ENCODE results near the gene MBD6. TPM values are rescaled to one million over a fixed set of nuclear protein-coding genes. Genes with fewer than 3 reads are reported as not detected.

The MBD6 gene
- 10 to 100 TPM; 23.0 to 49.2 (median 40.9) TPM for total RNA-seq

- peak within 1 kb of the TSS; percentile 93 to 100 (median 96) for H3K27ac ChIP-seq
- no peaks in the 10 kb centered on the region for H3K9me3 ChIP-seq
- peak within 1 kb of the TSS; percentile 77 to 91 (median 84) for H3K4me3 ChIP-seq
- TF ChIP-seq CTCF (IDR thresholded peaks at IDR 0.05) (peak in 2 of 5 experiments; percentile 9 to 25), POLR2A (IDR thresholded peaks at IDR 0.05) (peak; percentile 26 to 58), EP300 (IDR thresholded peaks at IDR 0.05) (peak; percentile 35 to 85)
- WGBS, 2 donors, result 1 to 2% methylated on average over 25 to 43 of the region's 57 CpGs
- H3K27me3 ChIP-seq, result no peaks in the 10 kb centered on the region
- DNase-seq (ENCODE audit: low spot score in 2 of 2), result peak; percentile 84 to 86
- peaks cover 0 to 79% (median 62%) of the 10 kb centered on the region in 4 donors for H3K4me1 ChIP-seq
- peaks cover 0 to 34% (median 7%) of the 10 kb centered on the region in 3 donors for H3K36me3 ChIP-seq
These were observed at the start of gene MBD6 for GRCh38 chr12:57522011-57522886. Gene MBD6 (plus strand): TSS chr12:57522824. CDS start chr12:57524304, 1,480 bp downstream.

GRCh38 chr12:57473392-57473791 is 49.2 kb upstream of the MBD6 start:
- TF ChIP-seq CTCF (IDR thresholded peaks at IDR 0.05), result no peak
- TF ChIP-seq POLR2A (IDR thresholded peaks at IDR 0.05), result no peak
- Histone ChIP-seq H3K4me1 (peaks cover 0 to 17% (median 13%) of the 10 kb centered on the region in 4 donors), H3K27ac (no peak overlapping the region), H3K36me3 (peaks cover 0 to 16% (median 0%) of the 10 kb centered on the region in 3 donors), H3K27me3 (peaks cover 3 to 64% of the 10 kb centered on the region in 2 donors), H3K9me3 (no peaks in the 10 kb centered on the region), H3K4me3 (no peak overlapping the region)
- WGBS, 2 donors, result 46 to 52% methylated on average over 3 of the region's 3 CpGs
- DNase-seq (ENCODE audit: low spot score in 2 of 2), result no peak

- no peak for TF ChIP-seq CTCF (IDR thresholded peaks at IDR 0.05)
- no peak for TF ChIP-seq POLR2A (IDR thresholded peaks at IDR 0.05)
- TF ChIP-seq EP300 (IDR thresholded peaks at IDR 0.05), result no peak
- Histone ChIP-seq H3K4me1 (peaks cover 0 to 17% (median 13%) of the 10 kb centered on the region in 4 donors), H3K27ac (no peak overlapping the region), H3K36me3 (peaks cover 0 to 16% (median 0%) of the 10 kb centered on the region in 3 donors), H3K4me3 (no peak overlapping the region), H3K9me3 (no peaks in the 10 kb centered on the region), H3K27me3 (peaks cover 3 to 66% of the 10 kb centered on the region in 2 donors)
- 87 to 90% methylated on average over 5 of the region's 5 CpGs for WGBS, 2 donors
- DNase-seq (ENCODE audit: low spot score in 2 of 2), result no peak
These were observed 48.7 kb upstream of the MBD6 start for GRCh38 chr12:57473886-57474285.

GRCh38 chr12:57474430-57474829 is 48.2 kb upstream of the MBD6 start:
- H3K36me3 ChIP-seq, result peaks cover 0 to 14% (median 0%) of the 10 kb centered on the region in 3 donors
- H3K4me3 ChIP-seq, result no peak overlapping the region
- no peak overlapping the region for H3K27ac ChIP-seq
- TF ChIP-seq EP300 (IDR thresholded peaks at IDR 0.05) (no peak), CTCF (IDR thresholded peaks at IDR 0.05) (no peak)
- WGBS, 2 donors, result 73 to 83% methylated on average over 8 of the region's 8 CpGs
- no peak for DNase-seq (ENCODE audit: low spot score in 2 of 2)
- H3K9me3 ChIP-seq, result no peaks in the 10 kb centered on the region
- peaks cover 0 to 17% (median 14%) of the 10 kb centered on the region in 4 donors for H3K4me1 ChIP-seq
- H3K27me3 ChIP-seq, result peaks cover 3 to 66% of the 10 kb centered on the region in 2 donors

GRCh38 chr12:57474862-57475261 is 47.8 kb upstream of the MBD6 start:
- TF ChIP-seq EP300 (IDR thresholded peaks at IDR 0.05) (no peak), CTCF (IDR thresholded peaks at IDR 0.05) (no peak), POLR2A (IDR thresholded peaks at IDR 0.05) (no peak)
- Histone ChIP-seq H3K9me3 (no peaks in the 10 kb centered on the region), H3K4me1 (peaks cover 0 to 17% (median 14%) of the 10 kb centered on the region in 4 donors), H3K27me3 (peaks cover 3 to 66% of the 10 kb centered on the region in 2 donors), H3K4me3 (peak overlapping the region in 2 of 4 donors; percentile 36 to 51), H3K27ac (no peak overlapping the region), H3K36me3 (peaks cover 0 to 10% (median 0%) of the 10 kb centered on the region in 3 donors)
- no peak for DNase-seq (ENCODE audit: low spot score in 2 of 2)
- 75 to 79% methylated on average over 7 of the region's 7 CpGs for WGBS, 2 donors
